Measurements from ENCODE around the gene MSL3B.

Gene MSL3B

DNA sequence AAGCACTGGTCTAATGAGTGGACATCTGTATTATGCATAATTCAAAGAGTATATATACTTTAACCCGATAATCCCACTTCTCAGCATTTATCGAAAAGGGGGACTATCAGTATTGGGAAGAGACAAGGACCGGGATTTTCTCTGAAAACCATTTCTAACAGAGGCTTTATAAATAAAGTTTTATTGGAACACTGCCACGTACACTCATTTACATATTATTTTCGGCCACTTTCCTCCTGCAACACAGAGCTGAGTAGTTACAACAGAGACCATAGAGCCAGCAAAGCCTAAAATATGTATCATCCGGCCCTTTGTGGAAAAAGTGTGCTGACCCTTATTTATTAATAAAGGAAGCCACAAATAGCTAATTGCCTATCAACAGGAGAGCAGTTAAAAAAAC lies 17.0 kb downstream of the MSL3B start:
- no peaks in the 10 kb centered on the region for H3K27me3 Mint-ChIP-seq (ENCODE audit: low read depth, unreplicated experiment)
- H3K4me2 ChIP-seq (ENCODE audit: low read length), result no peak overlapping the region
- no peak overlapping the region for H3K4me3 ChIP-seq (ENCODE audit: insufficient read depth, low read depth, low read length)
- no peaks in the 10 kb centered on the region for H3K9me3 ChIP-seq (ENCODE audit: insufficient read depth, low read depth, low read length)
- no peaks in the 10 kb centered on the region for H3K9me3 Mint-ChIP-seq (ENCODE audit: unreplicated experiment)
- peaks cover 8% of the 10 kb centered on the region for H3K36me3 ChIP-seq (ENCODE audit: insufficient read depth, low read length)
- DNase-seq (ENCODE audit: low read depth), result no peak
- H3K27ac ChIP-seq (ENCODE audit: low read depth, low read length), result no peak overlapping the region
- H3K4me3 Mint-ChIP-seq (ENCODE audit: unreplicated experiment), result no peak overlapping the region
- H2AFZ ChIP-seq (ENCODE audit: low read depth, low read length), result no peak overlapping the region
- H4K20me1 ChIP-seq (ENCODE audit: insufficient read depth, low read length), result no peaks in the 10 kb centered on the region
- no peaks in the 10 kb centered on the region for H3K27me3 ChIP-seq (ENCODE audit: insufficient read depth, low read length)
- peaks cover 2% of the 10 kb centered on the region for H3K36me3 Mint-ChIP-seq (ENCODE audit: low read depth, unreplicated experiment)
- H3K79me2 ChIP-seq (ENCODE audit: insufficient read depth, low read length), result peaks cover 81% of the 10 kb centered on the region
- no peak for TF ChIP-seq CTCF (IDR thresholded peaks at IDR 0.05; ENCODE audit: insufficient read depth, low read depth, low read length)
- TF ChIP-seq EZH2 (IDR thresholded peaks at IDR 0.05; ENCODE audit: insufficient read depth, low read length), result no peak
- H3K27ac Mint-ChIP-seq (ENCODE audit: unreplicated experiment), result no peak overlapping the region
- FAIRE-seq, result no peak
- H3K4me1 Mint-ChIP-seq (ENCODE audit: low read depth, unreplicated experiment), result peaks cover 4% of the 10 kb centered on the region
- H3K4me1 ChIP-seq (ENCODE audit: insufficient read depth, low read length), result peaks cover 8% of the 10 kb centered on the region
- H3K9ac ChIP-seq (ENCODE audit: low read length), result no peak overlapping the region

DNA sequence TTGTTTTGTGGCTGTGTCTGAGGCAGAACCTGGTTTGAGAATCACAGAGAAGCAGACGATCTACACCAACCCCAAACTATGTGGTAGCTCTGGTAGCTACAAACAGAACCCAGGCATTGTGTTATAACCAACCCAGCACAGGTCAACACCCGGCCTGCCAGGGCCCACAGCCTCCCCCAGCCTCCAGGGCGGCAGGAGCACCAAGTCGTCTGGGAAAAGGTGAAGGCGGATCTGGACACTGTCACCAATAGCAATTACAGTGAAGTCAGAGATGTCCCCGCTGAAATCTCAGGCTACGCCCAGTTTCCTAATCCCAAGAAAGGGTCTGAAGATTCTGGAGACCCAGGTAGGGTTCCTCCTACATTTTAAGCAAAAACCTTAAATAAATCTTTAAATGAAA lies 17.4 kb downstream of the MSL3B start:
- Mint-ChIP-seq H3K4me1 (ENCODE audit: low read depth, unreplicated experiment) (peaks cover 4% of the 10 kb centered on the region), H3K36me3 (ENCODE audit: low read depth, unreplicated experiment) (peaks cover 2% of the 10 kb centered on the region), H3K27me3 (ENCODE audit: low read depth, unreplicated experiment) (no peaks in the 10 kb centered on the region), H3K9me3 (ENCODE audit: unreplicated experiment) (no peaks in the 10 kb centered on the region), H3K27ac (ENCODE audit: unreplicated experiment) (no peak overlapping the region), H3K4me3 (ENCODE audit: unreplicated experiment) (no peak overlapping the region)
- peaks cover 8% of the 10 kb centered on the region for H3K4me1 ChIP-seq (ENCODE audit: insufficient read depth, low read length)
- no peak for DNase-seq (ENCODE audit: low read depth)
- no peaks in the 10 kb centered on the region for H3K27me3 ChIP-seq (ENCODE audit: insufficient read depth, low read length)
- H2AFZ ChIP-seq (ENCODE audit: low read depth, low read length), result no peak overlapping the region
- FAIRE-seq, result no peak
- H3K4me3 ChIP-seq (ENCODE audit: insufficient read depth, low read depth, low read length), result no peak overlapping the region
- TF ChIP-seq EZH2 (IDR thresholded peaks at IDR 0.05; ENCODE audit: insufficient read depth, low read length), result no peak
- no peak overlapping the region for H3K9ac ChIP-seq (ENCODE audit: low read length)
- H3K79me2 ChIP-seq (ENCODE audit: insufficient read depth, low read length), result peaks cover 81% of the 10 kb centered on the region
- peaks cover 8% of the 10 kb centered on the region for H3K36me3 ChIP-seq (ENCODE audit: insufficient read depth, low read length)
- no peak overlapping the region for H3K27ac ChIP-seq (ENCODE audit: low read depth, low read length)
- no peaks in the 10 kb centered on the region for H4K20me1 ChIP-seq (ENCODE audit: insufficient read depth, low read length)
- no peak overlapping the region for H3K4me2 ChIP-seq (ENCODE audit: low read length)
- no peaks in the 10 kb centered on the region for H3K9me3 ChIP-seq (ENCODE audit: insufficient read depth, low read depth, low read length)

DNA sequence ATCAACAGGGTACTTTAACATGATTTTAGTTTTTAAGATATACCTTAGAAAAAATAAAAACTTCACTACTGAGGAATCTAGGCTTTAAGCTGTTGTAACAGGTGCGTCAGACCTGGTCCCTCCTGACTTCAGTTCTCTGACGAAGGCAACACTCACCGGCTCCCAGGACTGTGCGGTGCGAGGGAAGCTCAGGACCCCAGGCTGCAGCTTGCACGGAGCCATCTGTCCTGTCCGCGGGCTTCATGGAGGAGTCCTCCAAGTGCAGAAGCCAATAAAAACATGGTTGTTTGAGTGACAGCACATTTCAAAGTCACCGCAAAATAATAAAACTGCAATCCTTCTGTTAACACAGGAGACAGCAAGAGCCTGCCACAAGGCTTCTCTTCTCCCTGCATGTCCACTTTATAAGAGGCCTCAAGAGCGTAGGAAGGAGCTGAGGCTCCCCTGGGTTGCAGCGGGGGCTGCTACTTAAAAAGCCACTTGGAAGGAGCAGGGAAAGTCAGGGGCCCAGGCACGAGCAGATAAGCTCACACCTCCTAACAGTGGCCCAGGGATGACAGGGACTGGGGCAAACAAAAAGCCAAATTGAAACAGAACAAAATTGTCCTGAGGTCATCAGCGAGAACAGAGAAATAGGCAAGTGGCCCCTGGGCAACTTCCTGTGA lies 18.4 kb downstream of the MSL3B start:
- Histone ChIP-seq H3K9me3 (ENCODE audit: insufficient read depth, low read depth, low read length) (no peaks in the 10 kb centered on the region), H3K9ac (ENCODE audit: low read length) (no peak overlapping the region), H3K4me1 (ENCODE audit: insufficient read depth, low read length) (peaks cover 8% of the 10 kb centered on the region), H3K4me3 (ENCODE audit: insufficient read depth, low read depth, low read length) (no peak overlapping the region), H3K27ac (ENCODE audit: low read depth, low read length) (no peak overlapping the region), H4K20me1 (ENCODE audit: insufficient read depth, low read length) (peaks cover under 1% of the 10 kb centered on the region), H3K79me2 (ENCODE audit: insufficient read depth, low read length) (peaks cover 88% of the 10 kb centered on the region), H3K27me3 (ENCODE audit: insufficient read depth, low read length) (no peaks in the 10 kb centered on the region), H3K4me2 (ENCODE audit: low read length) (no peak overlapping the region), H3K36me3 (ENCODE audit: insufficient read depth, low read length) (peaks cover 11% of the 10 kb centered on the region), H2AFZ (ENCODE audit: low read depth, low read length) (no peak overlapping the region)
- Mint-ChIP-seq H3K27me3 (ENCODE audit: low read depth, unreplicated experiment) (no peaks in the 10 kb centered on the region), H3K27ac (ENCODE audit: unreplicated experiment) (no peak overlapping the region), H3K36me3 (ENCODE audit: low read depth, unreplicated experiment) (peaks cover 2% of the 10 kb centered on the region), H3K9me3 (ENCODE audit: unreplicated experiment) (no peaks in the 10 kb centered on the region), H3K4me3 (ENCODE audit: unreplicated experiment) (no peak overlapping the region), H3K4me1 (ENCODE audit: low read depth, unreplicated experiment) (peaks cover 4% of the 10 kb centered on the region)
- FAIRE-seq (no peak), DNase-seq (ENCODE audit: low read depth) (no peak)
- TF ChIP-seq CTCF (IDR thresholded peaks at IDR 0.05; ENCODE audit: insufficient read depth, low read depth, low read length) (no peak), EZH2 (IDR thresholded peaks at IDR 0.05; ENCODE audit: insufficient read depth, low read length) (no peak)
